Immature natural killer cell (primary cell): ENCODE measurements around the gene DDX11. TPM values are rescaled to one million over a fixed set of nuclear protein-coding genes. Genes with fewer than 3 reads are reported as not detected.
A peak's percentile ranks its signal among the peaks of the same experiment; 100 is the strongest.
"Not testable (repeated sequence)": the region's sequence is repeated elsewhere in the genome, so short reads cannot be mapped to it uniquely, and the experiment has no call there.

ENCODE experiments used
- DNase-seq, 3 donors: peaks; one replicate each; pipeline ENCODE4 v3.0.0; 2022; ENCODE audit warnings: mixed read lengths in 1 of 3
- H3K27ac Mint-ChIP-seq, 6 donors: one replicate each; pipeline ENCODE4 v1.8.0; 2020; ENCODE audit warnings: mixed read lengths in 6 of 6, mild to moderate bottlenecking in 5 of 6, inconsistent platforms in 4 of 6, moderate library complexity in 3 of 6
- H3K27me3 Mint-ChIP-seq, 3 donors: one replicate each; pipeline ENCODE4 v1.8.0; 2020 to 2021; ENCODE audit warnings: low read depth in 3 of 3, mild to moderate bottlenecking in 3 of 3, mixed read lengths in 3 of 3, moderate library complexity in 3 of 3, inconsistent platforms in 1 of 3
- H3K36me3 Mint-ChIP-seq, 3 donors: one replicate each; pipeline ENCODE4 v1.8.0; 2020; ENCODE audit warnings: mixed read lengths in 3 of 3, inconsistent platforms in 2 of 3, mild to moderate bottlenecking in 2 of 3
- H3K4me1 Mint-ChIP-seq, 2 donors: one replicate each; pipeline ENCODE4 v1.8.0; 2020; ENCODE audit warnings: inconsistent platforms in 2 of 2, mild to moderate bottlenecking in 2 of 2, mixed read lengths in 2 of 2, moderate library complexity in 1 of 2
- H3K4me3 Mint-ChIP-seq, 5 donors: one replicate each; pipeline ENCODE4 v1.8.0; 2020; ENCODE audit warnings: mild to moderate bottlenecking in 5 of 5, mixed read lengths in 5 of 5, inconsistent platforms in 3 of 5, moderate library complexity in 3 of 5
- H3K9me3 Mint-ChIP-seq, 6 donors: one replicate each; pipeline ENCODE4 v1.8.0; 2020; ENCODE audit warnings: mild to moderate bottlenecking in 6 of 6, mixed read lengths in 6 of 6, inconsistent platforms in 4 of 6, moderate library complexity in 3 of 6
- polyA plus RNA-seq, 3 donors: library from polyadenylated mRNA; unstranded; fragments of 300-500 nt; fragmentation: Illumina TruSeq; gene quantifications; one replicate each; pipeline ENCODE4 v1.2.3, GENCODE V29; 2021

The DDX11 gene
- polyA plus RNA-seq, 3 donors from 2014 or later, result 5.4 to 14.7 TPM; not detected in 1

- not testable (repeated sequence) for H3K27ac Mint-ChIP-seq, H3K4me3 Mint-ChIP-seq, H3K9me3 Mint-ChIP-seq, H3K36me3 Mint-ChIP-seq, DNase-seq
- H3K4me1 Mint-ChIP-seq, result peaks cover 9 to 11% of the 10 kb centered on the region in 2 donors
- H3K27me3 Mint-ChIP-seq, result peaks cover 0 to 13% (median 6%) of the 10 kb centered on the region in 3 donors
Observed at GRCh38 chr12:31115092-31115601, 41.5 kb downstream of the DDX11 start.

GRCh38 chr12:31116846-31117202 lies 43.2 kb downstream of the DDX11 start:
- H3K36me3 Mint-ChIP-seq, DNase-seq, H3K9me3 Mint-ChIP-seq, H3K27ac Mint-ChIP-seq: not testable (repeated sequence)
- peak overlapping the region; percentile 74 to 85 (median 81) for H3K4me3 Mint-ChIP-seq
- peaks cover 9 to 11% of the 10 kb centered on the region in 2 donors for H3K4me1 Mint-ChIP-seq
- peaks cover 0 to 13% (median 8%) of the 10 kb centered on the region in 3 donors for H3K27me3 Mint-ChIP-seq

- H3K9me3 Mint-ChIP-seq, result no peaks in the 10 kb centered on the region
- peaks cover 0 to 13% (median 8%) of the 10 kb centered on the region in 3 donors for H3K27me3 Mint-ChIP-seq
- H3K27ac Mint-ChIP-seq, result no peak overlapping the region
- no peaks in the 10 kb centered on the region for H3K36me3 Mint-ChIP-seq
- H3K4me3 Mint-ChIP-seq, result peak overlapping the region; percentile 74 to 85 (median 81)
- peak; percentile 42 to 58 (median 58) for DNase-seq
- H3K4me1 Mint-ChIP-seq, result peaks cover 9 to 11% of the 10 kb centered on the region in 2 donors
Observed at GRCh38 chr12:31117203-31118011, 43.7 kb downstream of the DDX11 start.

GRCh38 chr12:31118347-31119191 lies 44.9 kb downstream of the DDX11 start:
- Mint-ChIP-seq H3K36me3 (no peaks in the 10 kb centered on the region), H3K27ac (no peak overlapping the region)
- DNase-seq, result peak; percentile 20 to 23 (median 21)

GRCh38 chr12:31119192-31119802 lies 45.6 kb downstream of the DDX11 start:
- DNase-seq, result no peak
- no peak overlapping the region for H3K27ac Mint-ChIP-seq
- H3K9me3 Mint-ChIP-seq, result no peaks in the 10 kb centered on the region
- H3K4me1 Mint-ChIP-seq, result peaks cover 9 to 13% of the 10 kb centered on the region in 2 donors
- H3K27me3 Mint-ChIP-seq, result peaks cover 0 to 12% (median 10%) of the 10 kb centered on the region in 3 donors
- peak overlapping the region; percentile 66 to 86 (median 84) for H3K4me3 Mint-ChIP-seq
- H3K36me3 Mint-ChIP-seq, result no peaks in the 10 kb centered on the region

More at GRCh38 chr12:31118347-31119191, 44.9 kb downstream of the DDX11 start:
- Mint-ChIP-seq H3K4me3 (peak overlapping the region; percentile 66 to 86 (median 84)), H3K9me3 (no peaks in the 10 kb centered on the region), H3K4me1 (peaks cover 9 to 11% of the 10 kb centered on the region in 2 donors), H3K27me3 (peaks cover 0 to 12% (median 8%) of the 10 kb centered on the region in 3 donors)

GRCh38 chr12:31119803-31120211 lies 46.1 kb downstream of the DDX11 start:
- no peaks in the 10 kb centered on the region for H3K9me3 Mint-ChIP-seq
- peaks cover 9 to 13% of the 10 kb centered on the region in 2 donors for H3K4me1 Mint-ChIP-seq
- DNase-seq, result no peak
- H3K27me3 Mint-ChIP-seq, result peaks cover 0 to 12% (median 10%) of the 10 kb centered on the region in 3 donors
- H3K27ac Mint-ChIP-seq, result no peak overlapping the region
- peak overlapping the region in 2 of 5 donors; percentile 33 to 84 for H3K4me3 Mint-ChIP-seq
- H3K36me3 Mint-ChIP-seq, result no peaks in the 10 kb centered on the region

- H3K4me1 Mint-ChIP-seq, result peaks cover 9 to 13% of the 10 kb centered on the region in 2 donors
- H3K27ac Mint-ChIP-seq, result no peak overlapping the region
- H3K27me3 Mint-ChIP-seq, result peaks cover 0 to 10% (median 5%) of the 10 kb centered on the region in 3 donors
- peak overlapping the region in 2 of 5 donors; percentile 61 to 67 for H3K4me3 Mint-ChIP-seq
- no peaks in the 10 kb centered on the region for H3K9me3 Mint-ChIP-seq
- no peak for DNase-seq
- no peaks in the 10 kb centered on the region for H3K36me3 Mint-ChIP-seq
Observed at GRCh38 chr12:31120392-31121008, 46.8 kb downstream of the DDX11 start.

GRCh38 chr12:31121022-31121728 lies 47.5 kb downstream of the DDX11 start:
- H3K9me3 Mint-ChIP-seq, H3K36me3 Mint-ChIP-seq, DNase-seq, H3K27ac Mint-ChIP-seq, H3K4me3 Mint-ChIP-seq: not testable (repeated sequence)
- peaks cover 9 to 13% of the 10 kb centered on the region in 2 donors for H3K4me1 Mint-ChIP-seq
- peaks cover 0 to 10% (median 4%) of the 10 kb centered on the region in 3 donors for H3K27me3 Mint-ChIP-seq

- H3K9me3 Mint-ChIP-seq, result no peaks in the 10 kb centered on the region
- peaks cover 0 to 9% of the 10 kb centered on the region in 2 donors for H3K4me1 Mint-ChIP-seq
- no peak for DNase-seq
- H3K27ac Mint-ChIP-seq, result no peak overlapping the region
- no peaks in the 10 kb centered on the region for H3K36me3 Mint-ChIP-seq
- no peak overlapping the region for H3K4me3 Mint-ChIP-seq
- peaks cover 0 to 4% (median 4%) of the 10 kb centered on the region in 3 donors for H3K27me3 Mint-ChIP-seq
Observed at GRCh38 chr12:31122481-31122880, 48.8 kb downstream of the DDX11 start.

GRCh38 chr12:31124158-31124557 lies 50.5 kb downstream of the DDX11 start:
- not testable (repeated sequence) for H3K27me3 Mint-ChIP-seq, H3K4me1 Mint-ChIP-seq, H3K4me3 Mint-ChIP-seq, DNase-seq, H3K36me3 Mint-ChIP-seq, H3K9me3 Mint-ChIP-seq, H3K27ac Mint-ChIP-seq

- not testable (repeated sequence) for H3K4me3 Mint-ChIP-seq, H3K27me3 Mint-ChIP-seq, H3K36me3 Mint-ChIP-seq, H3K9me3 Mint-ChIP-seq, H3K27ac Mint-ChIP-seq, H3K4me1 Mint-ChIP-seq, DNase-seq
Observed at GRCh38 chr12:31125171-31125570, 51.5 kb downstream of the DDX11 start.

- not testable (repeated sequence) for H3K36me3 Mint-ChIP-seq, H3K4me3 Mint-ChIP-seq, DNase-seq, H3K27ac Mint-ChIP-seq, H3K9me3 Mint-ChIP-seq, H3K27me3 Mint-ChIP-seq, H3K4me1 Mint-ChIP-seq
Observed at GRCh38 chr12:31127209-31127848, 53.7 kb downstream of the DDX11 start.
